ENCODE results near the gene CLDN6.
A peak's percentile ranks its signal among the peaks of the same experiment; 100 is the strongest.

The CLDN6 gene

DNA sequence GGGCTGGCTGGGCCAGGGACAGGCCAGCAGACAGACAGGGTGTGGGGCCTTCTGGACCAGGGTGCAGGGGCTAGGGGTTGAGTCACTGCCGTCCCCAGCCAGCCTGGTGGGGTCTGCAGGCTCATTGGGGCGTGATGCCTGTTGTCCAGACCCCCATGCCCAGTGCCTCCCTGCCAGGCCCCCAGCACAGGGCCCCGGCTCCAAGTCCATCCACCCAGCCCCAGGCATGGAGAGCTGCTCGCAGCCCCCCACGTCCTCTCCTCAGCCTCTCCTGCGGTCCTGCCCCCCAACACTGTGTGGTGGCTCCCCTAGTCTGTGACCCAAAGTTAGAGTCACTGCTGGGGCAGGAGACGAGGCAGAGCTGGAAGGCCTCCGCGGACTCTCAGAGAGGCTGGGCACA, 30.7 kb downstream of the CLDN6 start:
- DNase-seq (ENCODE audit: low spot score): no peak

- DNase-seq (ENCODE audit: low spot score): no peak
Measured at GRCh38 chr16:2986623-2987188, 31.3 kb downstream of the CLDN6 start.

GRCh38 chr16:2985893-2986355, 32.1 kb downstream of the CLDN6 start:
- no peak for DNase-seq (ENCODE audit: low spot score)

- DNase-seq (ENCODE audit: low spot score): no peak
Measured at GRCh38 chr16:2985462-2985861, 32.5 kb downstream of the CLDN6 start.

DNA sequence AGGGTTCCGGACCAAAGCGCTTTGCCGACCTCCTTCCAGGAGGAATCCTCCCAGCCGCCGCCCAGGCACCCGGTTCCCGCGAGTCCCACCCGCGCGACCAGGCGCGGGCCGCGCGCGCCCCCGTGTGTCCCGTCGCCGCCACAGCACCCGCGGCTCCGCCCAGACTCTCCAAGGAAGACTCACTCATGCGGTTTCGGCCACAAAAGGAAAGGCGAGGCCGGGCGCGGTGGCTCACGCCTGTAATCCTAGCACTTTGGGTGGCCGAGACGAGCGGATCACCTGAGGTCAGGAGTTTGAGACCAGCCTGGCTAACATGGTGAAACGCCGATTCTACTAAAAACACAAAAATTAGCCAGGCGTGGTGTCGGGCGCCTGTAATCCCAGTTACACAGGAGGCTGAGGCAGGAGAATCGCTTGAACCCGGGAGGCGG, 34.3 kb downstream of the CLDN6 start:
- DNase-seq (ENCODE audit: low spot score): peak; percentile 94

DNA sequence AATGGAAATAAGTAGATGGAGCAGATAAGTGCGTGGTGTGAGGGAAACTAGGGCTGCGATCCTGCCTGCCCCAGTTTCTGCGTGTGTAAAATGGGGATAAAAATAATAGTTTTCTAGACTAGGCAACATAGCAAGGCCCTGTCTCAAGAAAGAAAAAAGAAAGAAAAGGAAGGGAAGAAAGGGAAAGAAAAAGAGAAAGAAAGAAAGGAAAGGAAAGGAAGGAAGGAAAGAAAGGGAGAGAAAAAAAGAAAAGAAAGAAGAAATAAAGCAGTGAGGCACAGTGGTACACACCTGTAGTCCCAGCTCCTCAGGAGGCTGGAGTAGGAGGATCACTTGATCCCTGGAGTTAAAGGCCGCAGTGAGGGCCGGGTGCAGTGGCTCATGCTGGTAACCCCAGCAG, 35.6 kb downstream of the CLDN6 start:
- DNase-seq (ENCODE audit: low spot score): no peak

- DNase-seq (ENCODE audit: low spot score): no peak
Measured at GRCh38 chr16:2981899-2982250, 36.1 kb downstream of the CLDN6 start.

DNA sequence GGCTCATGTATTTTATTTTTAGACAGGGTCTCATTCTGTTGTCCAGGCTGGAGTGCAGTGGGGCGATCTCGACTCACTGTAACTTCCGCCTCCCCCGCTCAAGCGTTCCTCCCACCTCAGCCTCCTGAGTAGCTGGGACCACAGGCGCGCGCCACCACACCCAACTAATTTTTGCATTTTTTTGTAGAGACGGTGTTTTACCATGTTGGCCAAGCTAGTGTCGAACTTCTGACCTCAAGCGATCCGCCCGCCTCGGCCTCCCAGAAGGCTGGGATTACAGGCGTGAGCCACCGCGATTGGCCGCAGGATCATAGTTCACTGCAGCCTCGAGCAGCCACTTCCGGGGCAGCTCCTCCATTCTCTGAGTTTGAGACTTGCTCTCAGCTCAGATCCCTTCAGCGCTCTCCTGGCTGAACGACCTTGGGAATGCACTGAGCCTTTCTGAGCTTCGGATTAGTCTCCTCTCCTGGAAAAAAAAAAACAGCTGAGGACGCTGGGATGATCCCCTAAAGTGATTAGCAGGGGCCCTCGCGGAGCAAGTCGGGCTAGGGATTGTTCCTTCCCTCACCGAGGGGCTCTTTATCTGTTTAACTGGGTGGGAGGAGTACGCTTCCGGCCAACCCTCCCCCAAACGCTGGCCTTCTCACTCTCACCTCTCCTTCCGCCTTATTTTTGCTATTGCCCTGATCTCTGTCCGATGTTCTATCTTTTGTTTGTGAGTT, 36.6 kb downstream of the CLDN6 start:
- peak; percentile 80 for DNase-seq (ENCODE audit: low spot score)

- peak; percentile 95 for DNase-seq (ENCODE audit: low spot score)
Measured at GRCh38 chr16:2980227-2981176, 37.5 kb downstream of the CLDN6 start, which contains the start of gene PKMYT1. TSS of gene PKMYT1 (minus strand) at chr16:2980446. CDS start at chr16:2979657, 789 bp downstream.

GRCh38 chr16:2979669-2980226, 38.2 kb downstream of the CLDN6 start:
- DNase-seq (ENCODE audit: low spot score): peak; percentile 76

DNA sequence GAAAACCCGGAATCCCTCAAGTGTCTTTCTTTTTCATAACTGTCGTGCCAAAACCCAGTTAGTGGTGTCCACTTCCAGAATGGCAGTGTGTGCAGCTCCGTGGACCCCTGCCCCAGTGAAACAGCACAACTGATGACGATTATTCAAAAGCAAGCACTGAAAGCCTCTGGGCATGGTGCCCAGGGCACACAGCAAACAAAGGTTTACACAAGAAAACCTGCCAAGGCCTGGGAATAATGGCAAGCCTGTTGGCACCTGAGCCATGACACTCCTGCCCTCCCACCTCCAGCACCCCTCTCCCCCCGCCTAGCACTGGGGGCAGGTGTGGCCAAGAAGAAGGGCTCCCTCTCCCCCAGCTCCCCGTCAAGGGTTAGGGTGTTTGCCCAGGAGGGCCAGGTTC, 40.5 kb downstream of the CLDN6 start:
- DNase-seq (ENCODE audit: low spot score): no peak

DNA sequence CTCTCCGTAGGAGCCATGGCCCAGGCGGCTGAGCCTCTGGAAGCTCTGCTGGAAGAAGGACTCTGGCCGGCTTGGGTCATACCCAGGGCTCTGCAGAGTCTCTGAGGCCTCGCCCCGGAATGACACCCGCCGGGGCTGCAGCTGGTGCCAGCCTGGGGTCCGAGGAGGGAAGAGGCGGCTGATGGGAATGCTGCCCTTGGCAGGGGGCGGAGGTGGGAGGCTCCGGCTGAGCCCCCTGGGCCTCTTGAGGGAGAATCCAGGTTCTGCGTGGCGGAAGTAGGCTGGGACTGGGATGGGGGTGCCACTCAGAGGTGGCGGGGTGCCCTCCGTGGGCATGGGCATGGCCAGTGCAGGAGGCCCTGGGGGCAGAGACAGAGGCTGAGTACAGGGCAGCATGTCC, 41.3 kb downstream of the CLDN6 start:
- no peak for DNase-seq (ENCODE audit: low spot score)

GRCh38 chr16:2976201-2976600, 41.8 kb downstream of the CLDN6 start:
- DNase-seq (ENCODE audit: low spot score): no peak

GRCh38 chr16:2975161-2975795, 42.7 kb downstream of the CLDN6 start:
- DNase-seq (ENCODE audit: low spot score): no peak

- DNase-seq (ENCODE audit: low spot score): no peak
Measured at GRCh38 chr16:2974319-2975056, 43.5 kb downstream of the CLDN6 start.

GRCh38 chr16:2973605-2974318, 44.2 kb downstream of the CLDN6 start:
- no peak for DNase-seq (ENCODE audit: low spot score)

DNA sequence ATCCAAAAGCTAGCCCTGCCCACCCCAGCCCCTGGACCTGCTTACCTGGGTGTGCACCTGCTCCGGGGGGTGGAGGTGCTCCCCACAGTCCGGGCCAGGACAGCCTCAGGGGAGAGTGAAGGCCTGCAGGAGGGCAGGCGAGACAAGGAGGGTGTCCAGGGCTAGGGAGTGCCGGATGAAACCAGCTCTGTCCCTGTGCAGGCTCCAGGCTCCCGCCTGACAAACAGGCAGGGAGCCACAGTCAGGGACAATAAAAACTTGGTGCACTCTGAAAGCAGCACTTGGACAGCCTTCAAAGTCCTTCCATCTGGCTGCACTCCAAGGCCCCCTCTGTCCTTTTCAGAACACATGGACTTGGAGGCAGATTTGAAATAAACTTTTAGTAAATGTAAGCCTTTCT, 44.9 kb downstream of the CLDN6 start:
- DNase-seq (ENCODE audit: low spot score): no peak

- no peak for DNase-seq (ENCODE audit: low spot score)
Measured at GRCh38 chr16:2971985-2972784, 45.8 kb downstream of the CLDN6 start.

DNA sequence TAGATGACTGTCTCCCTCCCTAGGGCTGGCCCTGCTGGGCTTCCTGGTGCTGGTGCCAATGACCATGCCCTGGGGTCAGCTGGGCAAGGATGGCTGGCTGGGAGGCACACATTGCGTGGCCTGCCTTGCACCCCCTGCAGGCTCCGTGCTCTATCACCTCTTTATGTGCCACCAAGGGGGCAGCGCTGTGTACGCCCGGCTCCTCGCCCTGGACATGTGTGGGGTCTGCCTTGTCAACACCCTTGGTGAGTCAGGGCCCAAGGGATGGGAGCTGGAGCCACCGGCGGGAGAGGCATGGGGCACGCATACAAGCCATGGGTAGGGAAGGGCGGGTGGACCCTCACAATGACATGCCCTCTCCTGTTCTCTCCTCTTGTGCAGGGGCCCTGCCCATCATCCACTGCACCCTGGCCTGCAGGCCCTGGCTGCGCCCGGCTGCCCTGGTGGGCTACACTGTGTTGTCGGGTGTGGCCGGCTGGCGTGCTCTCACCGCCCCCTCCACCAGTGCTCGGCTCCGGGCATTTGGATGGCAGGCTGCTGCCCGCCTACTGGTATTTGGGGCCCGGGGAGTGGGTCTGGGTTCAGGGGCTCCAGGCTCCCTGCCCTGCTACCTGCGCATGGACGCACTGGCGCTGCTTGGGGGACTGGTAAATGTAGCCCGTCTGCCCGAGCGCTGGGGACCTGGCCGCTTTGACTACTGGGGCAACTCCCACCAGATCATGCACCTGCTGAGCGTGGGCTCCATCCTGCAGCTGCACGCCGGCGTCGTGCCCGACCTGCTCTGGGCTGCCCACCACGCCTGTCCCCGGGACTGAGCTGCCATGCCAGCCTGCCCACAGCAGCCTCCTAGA, 46.6 kb downstream of the CLDN6 start:
- DNase-seq (ENCODE audit: low spot score): no peak
